Osteoblast (primary cell): ENCODE measurements around the gene KIAA0232. TPM values are rescaled to one million over a fixed set of nuclear protein-coding genes. Genes with fewer than 3 reads are reported as not detected.
"Not testable (repeated sequence)": the region's sequence is repeated elsewhere in the genome, so short reads cannot be mapped to it uniquely, and the experiment has no call there.

Source experiments
- DNase-seq: peaks from one replicate; pipeline ENCODE4 v3.0.0; 2011; ENCODE audit warnings: low spot score, mixed read lengths; ENCODE audit not compliant: insufficient read length; ENCODE audit errors: missing footprints
- H2AFZ ChIP-seq: 2 replicates; pipeline ENCODE4 v1.6.0; 2011; ENCODE audit warnings: mild to moderate bottlenecking, low read length
- H3K27ac ChIP-seq: 2 replicates; pipeline ENCODE4 v1.5.1; 2011; ENCODE audit warnings: mild to moderate bottlenecking, low read depth, low read length, moderate library complexity
- H3K27me3 ChIP-seq: 2 replicates; pipeline ENCODE4 v1.6.0; 2012; ENCODE audit warnings: mild to moderate bottlenecking, control low read depth, inconsistent platforms, low read length, moderate library complexity; ENCODE audit not compliant: insufficient read depth
- H3K36me3 ChIP-seq: 2 replicates; pipeline ENCODE4 v1.5.1; 2011; ENCODE audit warnings: mild to moderate bottlenecking, low read length, control low read depth, moderate library complexity; ENCODE audit not compliant: insufficient read depth
- H3K4me1 ChIP-seq: 2 replicates; pipeline ENCODE4 v1.5.1; 2011; ENCODE audit warnings: mild to moderate bottlenecking, low read length, control low read depth, moderate library complexity; ENCODE audit not compliant: insufficient read depth
- H3K4me2 ChIP-seq: 2 replicates; pipeline ENCODE4 v1.6.0; 2011; ENCODE audit warnings: mild to moderate bottlenecking, low read length; ENCODE audit not compliant: insufficient read depth
- H3K4me3 ChIP-seq: fragments of 200-600 bp; sonication (generic); 3 replicates; pipeline ENCODE4 v1.5.1; 2012; ENCODE audit warnings: mild to moderate bottlenecking, low read length, inconsistent platforms; ENCODE audit not compliant: insufficient read depth
- H3K79me2 ChIP-seq: 2 replicates; pipeline ENCODE4 v1.6.0; 2012; ENCODE audit warnings: mild to moderate bottlenecking, low read length, control low read depth, inconsistent platforms; ENCODE audit not compliant: insufficient read depth
- H3K9me3 ChIP-seq: 2 replicates; pipeline ENCODE4 v1.5.1; 2011; ENCODE audit warnings: low read depth, low read length, control low read depth
- H4K20me1 ChIP-seq: 2 replicates; pipeline ENCODE4 v1.6.0; 2012; ENCODE audit warnings: mild to moderate bottlenecking, low read length, control low read depth; ENCODE audit not compliant: insufficient read depth
- total RNA-seq: library from RNA; depleted of rRNA; stranded (reverse); fragments of >200 nt; gene quantifications from 2 replicates; pipeline ENCODE4 v1.2.3, GENCODE V29; 2012
- TF ChIP-seq, protein P1 (sequence below): IDR thresholded peaks from 2 replicates; pipeline ENCODE4 v1.5.1; 2011; ENCODE audit warnings: mild to moderate bottlenecking, low read depth, low read length, moderate library complexity; ENCODE audit errors: extremely low read depth

Gene KIAA0232
- total RNA-seq, 1 donor, result 23.9 TPM

DNA sequence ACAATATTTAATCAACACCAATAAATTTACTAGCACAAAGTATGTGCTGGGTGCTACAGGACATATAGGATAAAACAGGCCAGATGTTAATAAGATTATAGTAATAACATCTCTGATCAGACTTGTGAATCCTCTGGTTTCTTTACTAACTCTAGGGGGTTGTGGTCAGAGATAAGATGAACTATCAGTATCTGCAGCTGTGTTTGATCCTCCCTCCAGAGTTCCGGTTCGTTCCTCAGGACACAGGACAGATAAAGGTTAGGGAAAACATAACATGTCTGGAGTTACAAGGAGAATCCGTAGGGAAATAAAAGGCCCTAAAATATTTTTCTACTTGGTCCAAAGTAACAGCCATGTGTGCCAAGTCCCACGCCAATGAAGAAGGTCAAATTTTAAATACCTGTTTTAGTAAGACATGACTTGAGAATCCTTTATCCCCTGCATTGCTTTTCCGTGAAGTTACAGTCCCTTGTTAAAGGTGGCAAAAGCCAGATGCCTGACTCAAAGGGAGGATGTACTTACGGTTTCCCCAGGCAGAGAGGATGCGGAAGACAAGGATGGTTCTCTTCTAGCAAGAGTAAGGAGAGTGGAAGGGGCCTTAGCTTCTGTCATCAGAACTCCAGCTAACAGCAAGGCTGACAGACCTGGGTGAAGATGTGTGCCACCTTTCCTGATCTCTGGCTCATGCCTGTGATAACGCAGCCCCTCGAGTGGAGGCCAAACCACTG is 44.4 kb downstream of the KIAA0232 start:
- Histone ChIP-seq H3K4me2 (no peak overlapping the region), H3K27me3 (no peaks in the 10 kb centered on the region), H3K27ac (no peak overlapping the region), H3K9me3 (no peaks in the 10 kb centered on the region), H3K79me2 (peaks cover 58% of the 10 kb centered on the region), H3K4me3 (no peak overlapping the region), H3K4me1 (peaks cover 19% of the 10 kb centered on the region), H3K36me3 (peaks cover 34% of the 10 kb centered on the region), H2AFZ (no peak overlapping the region), H4K20me1 (peaks cover 33% of the 10 kb centered on the region)
- TF ChIP-seq, protein P1, sequence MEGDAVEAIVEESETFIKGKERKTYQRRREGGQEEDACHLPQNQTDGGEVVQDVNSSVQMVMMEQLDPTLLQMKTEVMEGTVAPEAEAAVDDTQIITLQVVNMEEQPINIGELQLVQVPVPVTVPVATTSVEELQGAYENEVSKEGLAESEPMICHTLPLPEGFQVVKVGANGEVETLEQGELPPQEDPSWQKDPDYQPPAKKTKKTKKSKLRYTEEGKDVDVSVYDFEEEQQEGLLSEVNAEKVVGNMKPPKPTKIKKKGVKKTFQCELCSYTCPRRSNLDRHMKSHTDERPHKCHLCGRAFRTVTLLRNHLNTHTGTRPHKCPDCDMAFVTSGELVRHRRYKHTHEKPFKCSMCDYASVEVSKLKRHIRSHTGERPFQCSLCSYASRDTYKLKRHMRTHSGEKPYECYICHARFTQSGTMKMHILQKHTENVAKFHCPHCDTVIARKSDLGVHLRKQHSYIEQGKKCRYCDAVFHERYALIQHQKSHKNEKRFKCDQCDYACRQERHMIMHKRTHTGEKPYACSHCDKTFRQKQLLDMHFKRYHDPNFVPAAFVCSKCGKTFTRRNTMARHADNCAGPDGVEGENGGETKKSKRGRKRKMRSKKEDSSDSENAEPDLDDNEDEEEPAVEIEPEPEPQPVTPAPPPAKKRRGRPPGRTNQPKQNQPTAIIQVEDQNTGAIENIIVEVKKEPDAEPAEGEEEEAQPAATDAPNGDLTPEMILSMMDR, result no peak
- DNase-seq, result no peak

DNA sequence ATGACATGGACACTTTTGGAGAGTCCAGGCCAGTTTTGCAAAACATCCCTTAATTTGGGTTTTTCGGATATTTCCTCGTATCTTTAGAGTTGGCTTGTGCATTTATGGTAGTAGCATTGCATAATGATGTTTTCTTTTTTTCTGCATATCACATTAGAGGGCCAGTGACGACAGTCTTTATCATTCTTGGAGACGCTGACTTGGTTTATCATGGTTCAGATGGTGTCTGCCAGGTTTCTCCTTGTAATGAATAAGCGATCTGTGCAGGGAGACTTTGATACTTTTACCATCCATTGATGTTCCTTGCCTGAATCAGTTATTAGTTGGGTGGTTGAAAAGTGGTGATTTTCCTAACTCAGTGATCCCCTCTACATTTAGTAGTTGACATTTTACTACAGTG is 46.6 kb downstream of the KIAA0232 start:
- H2AFZ ChIP-seq, result no peak overlapping the region
- H3K4me1 ChIP-seq, result peaks cover 14% of the 10 kb centered on the region
- H3K4me3 ChIP-seq, result no peak overlapping the region
- H3K27me3 ChIP-seq, result no peaks in the 10 kb centered on the region
- TF ChIP-seq, protein P1, result no peak
- no peak for DNase-seq
- peaks cover 43% of the 10 kb centered on the region for H3K36me3 ChIP-seq
- H3K9me3 ChIP-seq, result no peaks in the 10 kb centered on the region
- H3K27ac ChIP-seq, result no peak overlapping the region
- peaks cover 58% of the 10 kb centered on the region for H3K79me2 ChIP-seq
- H4K20me1 ChIP-seq, result peaks cover 31% of the 10 kb centered on the region
- no peak overlapping the region for H3K4me2 ChIP-seq

DNA sequence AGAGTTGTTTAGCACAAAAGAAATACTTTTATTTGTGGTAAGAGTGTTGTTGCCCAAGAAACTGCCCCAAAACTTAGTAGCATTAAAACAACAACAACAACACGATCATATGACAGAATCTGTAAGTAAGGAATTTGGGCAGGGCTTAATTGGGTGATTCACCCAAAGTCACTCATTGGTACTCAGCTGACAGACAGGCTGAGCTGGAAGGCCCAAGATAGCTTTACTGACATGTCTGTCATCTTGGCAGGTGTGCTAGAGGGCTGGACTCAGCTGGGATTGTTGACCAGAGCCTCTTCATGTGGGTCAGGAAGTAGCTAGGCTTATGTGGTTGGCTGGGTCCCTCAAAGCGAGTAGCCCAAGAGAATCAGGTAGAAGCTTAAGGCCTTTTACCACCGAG is 52.3 kb downstream of the KIAA0232 start:
- Histone ChIP-seq H3K4me3 (no peak overlapping the region), H2AFZ (no peak overlapping the region), H3K9me3 (no peaks in the 10 kb centered on the region), H3K27me3 (no peaks in the 10 kb centered on the region), H3K36me3 (peaks cover 16% of the 10 kb centered on the region), H3K4me2 (no peak overlapping the region), H4K20me1 (peaks cover 8% of the 10 kb centered on the region), H3K27ac (no peak overlapping the region), H3K4me1 (peaks cover 7% of the 10 kb centered on the region), H3K79me2 (peaks cover 51% of the 10 kb centered on the region)
- TF ChIP-seq, protein P1, result no peak
- DNase-seq, result peak; percentile 90

DNA sequence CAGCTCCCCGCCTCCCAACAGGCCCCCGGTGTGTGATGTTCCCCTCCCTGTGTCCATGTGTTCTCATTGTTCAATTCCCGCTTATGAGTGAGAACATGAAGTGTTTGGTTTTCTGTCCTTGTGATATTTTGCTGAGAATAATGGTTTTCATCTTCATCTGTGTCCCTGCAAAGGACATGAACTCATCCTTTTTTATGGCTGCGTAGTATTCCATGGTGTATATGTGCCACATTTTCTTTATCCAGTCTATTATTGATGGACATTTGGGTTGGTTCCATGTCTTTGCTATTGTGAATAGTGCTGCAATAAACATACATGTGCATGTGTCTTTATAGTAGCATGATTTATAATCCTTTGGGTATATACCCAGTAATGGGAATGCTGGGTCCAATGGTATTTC is 53.1 kb downstream of the KIAA0232 start:
- not testable (repeated sequence) for H3K27me3 ChIP-seq, H3K4me2 ChIP-seq, H3K4me3 ChIP-seq, H3K9me3 ChIP-seq, H2AFZ ChIP-seq, H3K27ac ChIP-seq, DNase-seq
- Histone ChIP-seq H4K20me1 (peaks cover 14% of the 10 kb centered on the region), H3K4me1 (peaks cover 14% of the 10 kb centered on the region), H3K36me3 (peaks cover 14% of the 10 kb centered on the region), H3K79me2 (peaks cover 50% of the 10 kb centered on the region)

DNA sequence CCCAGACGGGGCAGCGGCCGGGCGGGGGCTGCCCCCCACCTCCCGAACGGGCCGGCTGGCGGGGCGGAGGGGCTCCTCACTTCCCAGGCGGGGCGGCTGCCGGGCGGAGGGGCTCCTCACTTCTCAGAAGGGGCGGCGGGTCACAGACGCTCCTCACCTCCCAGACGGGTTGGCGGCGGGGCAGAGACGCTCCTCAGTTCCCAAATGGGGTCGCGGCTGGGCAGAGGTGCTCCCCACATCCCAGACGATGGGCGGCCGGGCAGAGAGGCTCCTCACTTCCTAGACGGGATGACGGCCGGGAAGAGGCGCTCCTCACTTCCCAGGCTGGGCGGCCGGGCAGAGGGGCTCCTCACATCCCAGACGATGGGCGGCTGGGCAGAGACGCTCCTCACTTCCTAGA is 54.6 kb downstream of the KIAA0232 start:
- not testable (repeated sequence) for DNase-seq, H3K4me2 ChIP-seq, H3K27ac ChIP-seq, H3K4me3 ChIP-seq, H3K9me3 ChIP-seq, H2AFZ ChIP-seq, H3K27me3 ChIP-seq
- Histone ChIP-seq H4K20me1 (peaks cover 14% of the 10 kb centered on the region), H3K36me3 (peaks cover 14% of the 10 kb centered on the region), H3K4me1 (peaks cover 17% of the 10 kb centered on the region), H3K79me2 (peaks cover 57% of the 10 kb centered on the region)
